Hematopoietic multipotent progenitor cell (in vitro differentiated cells): Measurements from ENCODE around the gene NCOA1. TPM values are rescaled to one million over a fixed set of nuclear protein-coding genes. Genes with fewer than 3 reads are reported as not detected.
"Not testable (repeated sequence)": the region's sequence is repeated elsewhere in the genome, so short reads cannot be mapped to it uniquely, and the experiment has no call there.

Experiments used
- DNase-seq, 3 donors: peaks; one replicate each; pipeline ENCODE4 v3.0.0-alpha.2; 2011 to 2015; ENCODE audit warnings: low read depth in 2 of 3, low spot score in 2 of 3
- total RNA-seq: library from RNA; depleted of rRNA; stranded (reverse); fragments of >200 nt; gene quantifications from one replicate; pipeline ENCODE4 v1.2.3, GENCODE V29; 2012

NCOA1 gene
- total RNA-seq, 1 donor: 33.9 TPM

- DNase-seq: no peak
Measured at GRCh38 chr2:24675338-24675737, 184.3 kb downstream of the NCOA1 start.

- no peak for DNase-seq
Measured at GRCh38 chr2:24676493-24676892, 185.4 kb downstream of the NCOA1 start.

DNA sequence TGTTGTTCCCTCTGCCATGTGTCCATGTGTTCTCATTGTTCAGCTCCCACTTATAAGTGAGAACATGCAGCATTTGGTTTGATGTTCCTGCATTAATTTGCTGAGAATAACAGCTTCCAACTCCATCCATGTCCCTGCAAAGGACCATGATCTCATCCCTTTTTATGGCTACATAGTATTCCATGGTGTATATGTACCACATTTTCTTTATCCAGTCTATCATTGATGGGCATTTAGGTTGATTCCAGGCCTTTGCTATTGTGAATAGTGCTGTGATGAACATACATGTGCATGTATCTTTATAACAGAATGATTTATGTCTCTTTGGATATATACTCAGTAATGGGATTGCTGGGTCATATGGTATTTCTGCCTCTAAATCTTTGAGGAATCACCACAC lies 187.0 kb downstream of the NCOA1 start:
- not testable (repeated sequence) for DNase-seq

DNA sequence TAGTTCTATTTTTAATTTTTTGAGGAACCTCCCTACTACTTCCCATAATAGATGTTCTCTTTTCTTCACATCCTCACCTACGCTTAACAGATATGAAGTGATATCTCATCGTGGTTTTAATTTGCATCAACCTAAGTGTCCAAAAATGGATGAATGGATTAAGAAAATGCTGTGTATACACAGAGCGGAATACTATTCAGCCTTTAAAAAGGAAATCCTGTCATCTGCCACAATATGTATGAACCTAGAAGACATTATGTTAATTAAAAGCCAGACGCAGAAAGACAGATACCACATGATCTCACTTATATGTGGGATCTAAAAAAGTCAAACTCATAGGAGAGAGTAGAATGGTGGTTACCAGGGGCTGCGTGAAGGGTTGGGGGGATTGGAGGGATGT lies 189.1 kb downstream of the NCOA1 start:
- DNase-seq: no peak

DNA sequence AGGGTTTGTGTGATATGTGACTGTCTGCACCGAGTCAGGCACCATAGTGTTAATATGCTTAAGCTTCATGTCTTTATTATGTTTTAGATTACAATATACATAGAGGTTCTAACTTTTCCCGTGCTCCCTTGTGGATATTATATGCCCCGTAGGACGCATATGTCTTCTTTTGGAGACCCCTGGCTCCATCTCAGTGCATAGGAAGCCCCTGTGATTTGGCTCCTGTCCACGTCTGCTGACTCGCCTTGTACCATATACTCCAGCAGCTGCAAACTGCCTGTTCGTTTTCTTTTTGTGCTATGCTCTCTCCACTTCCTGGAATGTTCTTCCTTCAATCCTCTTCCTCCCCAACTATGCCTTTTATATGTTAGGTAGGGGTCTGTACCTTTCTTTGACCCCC lies 191.2 kb downstream of the NCOA1 start:
- DNase-seq: no peak

GRCh38 chr2:24683408-24683807 lies 192.4 kb downstream of the NCOA1 start:
- DNase-seq: no peak

GRCh38 chr2:24690524-24690923 lies 199.5 kb downstream of the NCOA1 start:
- DNase-seq: no peak

- DNase-seq: no peak
Measured at GRCh38 chr2:24691806-24692205, 200.8 kb downstream of the NCOA1 start.

DNA sequence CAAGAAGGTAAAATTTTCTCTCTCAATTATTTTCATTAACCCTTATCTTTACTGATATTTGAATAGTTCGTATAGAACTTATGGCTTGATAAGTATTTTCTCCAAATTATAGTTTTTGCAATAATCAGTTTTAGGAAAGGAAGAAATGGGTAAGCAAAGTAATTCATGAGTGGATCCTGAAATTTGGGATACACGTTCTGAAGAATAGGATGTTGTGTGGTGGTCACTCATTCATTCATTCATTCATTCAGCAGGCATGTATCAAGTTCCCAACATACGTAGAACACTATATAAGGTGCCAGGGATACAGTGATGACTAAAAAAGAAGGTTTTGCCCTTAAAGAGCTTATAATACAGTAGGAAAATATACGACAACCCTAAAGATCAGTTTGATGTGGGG lies 206.7 kb downstream of the NCOA1 start:
- DNase-seq: no peak

DNA sequence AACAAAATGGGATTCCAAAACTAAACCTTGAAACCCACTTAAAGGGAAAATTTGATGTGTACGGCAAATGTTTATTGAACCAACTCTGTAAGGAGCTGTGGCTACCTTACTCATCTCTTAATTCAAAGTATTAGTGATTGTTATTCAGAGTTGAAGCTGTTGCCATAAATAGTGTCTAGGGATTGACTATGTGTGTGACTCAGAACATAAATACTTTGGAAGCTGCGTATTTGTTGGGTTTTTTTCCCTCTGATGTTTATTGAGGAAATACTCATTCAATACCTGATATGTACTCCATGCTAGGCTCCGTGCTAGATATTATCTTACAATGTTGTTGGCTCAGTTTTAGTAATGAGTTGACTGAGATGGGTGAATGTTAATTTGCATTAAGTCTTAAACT lies 211.7 kb downstream of the NCOA1 start:
- no peak for DNase-seq

DNA sequence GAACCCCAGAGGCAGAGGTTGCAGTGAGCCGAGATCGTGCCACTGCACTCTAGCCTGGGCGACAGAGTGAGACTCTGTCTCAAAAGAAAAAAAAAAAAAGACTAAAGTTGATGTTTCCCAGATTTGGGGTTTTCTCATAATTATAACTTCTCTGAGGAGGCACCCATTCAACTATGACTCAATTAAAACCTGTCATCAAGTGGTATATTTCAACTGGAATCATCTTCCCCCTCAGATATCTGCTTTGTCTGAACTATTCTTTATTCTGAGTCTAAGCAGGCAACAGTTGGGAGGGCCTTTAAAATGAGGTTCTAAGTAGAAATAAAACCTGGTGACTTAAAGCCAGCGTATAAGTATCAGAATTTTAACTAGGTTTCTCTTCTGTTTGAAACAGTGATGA lies 213.6 kb downstream of the NCOA1 start:
- no peak for DNase-seq

DNA sequence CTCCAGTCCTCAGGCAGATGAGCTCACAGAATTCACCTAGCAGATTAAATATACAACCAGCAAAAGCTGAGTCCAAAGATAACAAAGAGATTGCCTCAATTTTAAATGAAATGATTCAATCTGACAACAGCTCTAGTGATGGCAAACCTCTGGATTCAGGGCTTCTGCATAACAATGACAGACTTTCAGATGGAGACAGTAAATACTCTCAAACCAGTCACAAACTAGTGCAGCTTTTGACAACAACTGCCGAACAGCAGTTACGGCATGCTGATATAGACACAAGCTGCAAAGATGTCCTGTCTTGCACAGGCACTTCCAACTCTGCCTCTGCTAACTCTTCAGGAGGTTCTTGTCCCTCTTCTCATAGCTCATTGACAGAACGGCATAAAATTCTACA lies 216.1 kb downstream of the NCOA1 start:
- DNase-seq: no peak

- DNase-seq: no peak
Measured at GRCh38 chr2:24708537-24709152, 217.6 kb downstream of the NCOA1 start.

- DNase-seq: no peak
Measured at GRCh38 chr2:24710806-24711205, 219.8 kb downstream of the NCOA1 start.

DNA sequence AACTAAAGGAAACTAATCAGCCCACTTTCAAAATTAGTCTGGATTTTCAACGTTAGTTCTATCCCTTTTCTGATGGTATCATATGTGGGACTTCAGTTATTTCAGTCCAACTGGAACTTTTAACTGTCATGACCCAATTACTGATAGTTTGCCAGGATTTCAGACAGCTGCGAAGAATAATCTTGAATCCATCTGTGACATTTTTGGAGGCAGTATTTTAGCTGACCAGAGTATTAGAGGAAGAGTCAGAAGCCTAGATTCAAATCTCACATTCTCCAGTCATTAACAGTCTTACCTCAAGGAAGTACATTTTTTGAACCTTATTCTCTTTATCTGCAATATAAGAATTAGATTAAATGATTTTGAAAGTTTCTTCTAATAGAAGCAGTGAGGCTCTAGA lies 220.8 kb downstream of the NCOA1 start:
- DNase-seq: no peak

DNA sequence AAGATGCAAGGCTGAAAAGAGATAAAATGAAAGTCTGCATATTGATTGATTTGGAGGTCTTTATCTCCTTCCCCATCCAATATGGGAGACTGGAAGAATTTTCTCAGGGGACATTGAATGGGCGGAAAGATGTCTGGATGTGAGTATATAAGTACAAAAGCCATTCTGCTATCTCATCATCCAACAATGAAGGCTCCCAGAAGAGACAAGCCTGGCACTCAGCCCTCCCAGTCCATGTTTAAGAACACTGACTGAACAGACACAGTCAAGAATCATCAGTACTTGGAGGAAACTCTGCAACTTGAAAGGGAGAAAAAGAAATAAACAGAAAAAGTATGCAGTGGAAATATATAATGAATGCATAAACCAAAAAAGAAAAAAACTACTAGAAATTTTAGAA lies 221.2 kb downstream of the NCOA1 start:
- no peak for DNase-seq

DNA sequence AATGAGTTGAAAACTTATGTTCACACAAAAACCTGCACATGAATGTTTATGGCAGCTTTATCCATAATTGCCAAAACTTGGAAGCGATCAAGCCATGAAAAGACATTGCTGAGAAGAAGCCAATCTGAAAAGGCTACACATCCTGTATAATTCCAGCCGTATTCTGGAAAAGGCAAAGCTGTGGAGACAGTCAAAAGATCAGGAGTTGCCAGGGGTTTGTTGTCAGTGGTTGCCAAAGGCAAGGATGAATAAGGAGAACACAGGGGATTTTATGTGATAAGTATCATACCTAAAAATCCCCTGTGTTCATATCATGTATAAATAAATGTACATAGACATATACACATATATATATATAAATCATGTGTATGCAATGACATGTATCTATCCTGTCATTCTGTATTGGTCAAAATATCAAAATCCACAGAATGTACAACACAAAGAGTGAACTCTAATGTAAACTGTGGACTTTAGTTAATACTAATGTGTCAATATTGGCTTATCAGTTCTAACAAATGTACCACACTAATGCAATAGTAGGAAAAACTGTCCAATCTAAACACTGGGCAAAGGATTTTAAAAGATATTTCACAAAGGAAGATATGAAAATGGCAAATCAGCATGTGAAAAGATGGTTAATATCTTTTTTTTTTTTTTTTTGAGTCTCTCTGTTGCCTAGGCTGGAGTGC lies 226.4 kb downstream of the NCOA1 start:
- DNase-seq: no peak

DNA sequence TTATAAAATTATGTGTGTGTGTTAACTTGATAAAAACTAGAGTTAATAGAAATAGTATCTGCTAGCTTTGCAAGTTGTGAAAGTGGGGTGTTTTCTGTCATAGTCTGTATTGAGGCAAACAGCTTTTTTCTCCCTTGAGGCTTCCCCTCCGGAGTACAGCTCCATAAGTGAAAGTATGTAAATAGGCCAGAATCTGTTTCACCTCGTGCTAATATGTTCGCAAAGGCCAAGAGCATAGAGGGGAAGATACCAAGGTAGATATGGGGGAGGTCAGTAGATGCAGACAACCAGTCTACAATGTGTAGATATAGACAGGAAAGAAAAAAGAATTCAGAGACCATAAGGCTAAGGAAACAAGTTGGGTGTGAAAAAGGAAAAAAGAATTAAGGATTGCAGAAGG lies 229.3 kb downstream of the NCOA1 start:
- DNase-seq: no peak

- DNase-seq: no peak
Measured at GRCh38 chr2:24721470-24721869, 230.4 kb downstream of the NCOA1 start.

GRCh38 chr2:24722141-24722790 lies 231.2 kb downstream of the NCOA1 start:
- DNase-seq: no peak

GRCh38 chr2:24723191-24723590 lies 232.1 kb downstream of the NCOA1 start:
- no peak for DNase-seq

GRCh38 chr2:24723665-24724064 lies 232.6 kb downstream of the NCOA1 start:
- DNase-seq: no peak
